H1 (cell line): Measurements from ENCODE around the gene SETD1B. TPM values are rescaled to one million over a fixed set of nuclear protein-coding genes. Genes with fewer than 3 reads are reported as not detected.

ENCODE experiments used
- CTCF ChIA-PET: fragments of 300-600 bp; sonication (Branson Sonifier 250); formaldehyde crosslinking; loops from one replicate; lab custom pipeline; 2021; ENCODE audit not compliant: partially characterized antibody; lab: Charles Lee
- POLR2A ChIA-PET: fragments of 300-600 bp; sonication (Branson Sonifier 250); formaldehyde crosslinking; loops from one replicate; lab custom pipeline; 2021; ENCODE audit warnings: inconsistent platforms; ENCODE audit not compliant: partially characterized antibody; lab: Charles Lee
- DNase-seq, 2 experiments: peaks; one replicate each; pipeline versions ENCODE4 v3.0.0 to v3.0.0-alpha.2; 2010 to 2022; ENCODE audit warnings: low spot score in 2 of 2, low read depth in 1 of 2, mixed read lengths in 1 of 2
- FAIRE-seq: peaks from 2 replicates; lab custom pipeline; 2011; peaks lifted over from hg19 to GRCh38; lab: Jason Lieb, UNC
- H2AFZ ChIP-seq: 2 replicates; pipeline ENCODE4 v1.8.1; 2012; ENCODE audit warnings: low read length, inconsistent platforms
- H2AK5ac ChIP-seq: 2 replicates; pipeline ENCODE4 v1.6.1; 2013; ENCODE audit warnings: low read depth, low read length
- H2BK120ac ChIP-seq: replicated peaks from 2 replicates; pipeline ENCODE3; 2013; ENCODE audit warnings: low read depth, low read length, inconsistent platforms
- H2BK12ac ChIP-seq: 2 replicates; pipeline ENCODE4 v1.6.1; 2013; ENCODE audit warnings: low read depth, low read length
- H2BK15ac ChIP-seq: 2 replicates; pipeline ENCODE4 v1.6.1; 2013; ENCODE audit warnings: low read length
- H2BK20ac ChIP-seq: 2 replicates; pipeline ENCODE4 v1.6.1; 2013; ENCODE audit warnings: low read length
- H2BK5ac ChIP-seq: 2 replicates; pipeline ENCODE4 v1.6.1; 2013; ENCODE audit warnings: low read depth, low read length
- H3K14ac ChIP-seq: 2 replicates; pipeline ENCODE4 v1.6.1; 2013; ENCODE audit warnings: inconsistent platforms; ENCODE audit not compliant: insufficient read length
- H3K18ac ChIP-seq: 2 replicates; pipeline ENCODE4 v1.6.1; 2013; ENCODE audit warnings: low read length; ENCODE audit errors: extremely low read depth
- H3K23ac ChIP-seq: 2 replicates; pipeline ENCODE4 v1.6.1; 2013; ENCODE audit warnings: inconsistent platforms; ENCODE audit not compliant: insufficient read length
- H3K23me2 ChIP-seq: 2 replicates; pipeline ENCODE4 v1.6.1; 2013; ENCODE audit warnings: low read depth, low read length
- H3K27ac ChIP-seq: 2 replicates; pipeline ENCODE4 v1.6.1; 2011; ENCODE audit warnings: low read depth, low read length, inconsistent platforms
- H3K27me3 ChIP-seq, 4 experiments: replicated peaks in 1 of 4; 1 replicate in 1 of 4; 2 replicates in 3 of 4; pipeline versions ENCODE4 v1.6.1 to v1.8.1; 2011 to 2013; ENCODE audit warnings: low read length in 3 of 4, mild to moderate bottlenecking in 3 of 4, inconsistent platforms in 2 of 4, mixed read lengths in 2 of 4, moderate library complexity in 1 of 4; ENCODE audit not compliant: control insufficient read depth in 3 of 4, insufficient read depth in 3 of 4; ENCODE audit errors: extremely low read depth in 1 of 4
- H3K36me3 ChIP-seq, 4 experiments: 2 replicates each; pipeline versions ENCODE4 v1.6.1 to v1.8.1; 2011 to 2013; ENCODE audit warnings: mild to moderate bottlenecking in 4 of 4, low read length in 3 of 4, moderate library complexity in 2 of 4, control low read depth in 1 of 4, inconsistent platforms in 1 of 4; ENCODE audit not compliant: insufficient read depth in 4 of 4, control insufficient read depth in 2 of 4
- H3K4ac ChIP-seq: replicated peaks from 2 replicates; pipeline ENCODE3; 2013; ENCODE audit warnings: low read length, low read depth, mixed read lengths, inconsistent platforms; ENCODE audit not compliant: insufficient read length
- H3K4me1 ChIP-seq, 4 experiments: replicated peaks in 1 of 4; 1 replicate in 1 of 4; 2 replicates in 3 of 4; pipeline versions ENCODE4 v1.6.1 to v1.8.1; 2011 to 2013; ENCODE audit warnings: low read length in 3 of 4, inconsistent platforms in 2 of 4, mixed read lengths in 1 of 4; ENCODE audit not compliant: insufficient read depth in 4 of 4, control insufficient read depth in 3 of 4
- H3K4me2 ChIP-seq, 2 experiments: 2 replicates each; pipeline versions ENCODE4 v1.6.1 to v1.8.1; 2011 to 2013; ENCODE audit warnings: low read depth in 2 of 2, low read length in 2 of 2, control low read depth in 1 of 2, inconsistent platforms in 1 of 2, mild to moderate bottlenecking in 1 of 2; ENCODE audit not compliant: insufficient read depth in 1 of 2
- H3K4me3 ChIP-seq, 4 experiments: fragments of 200-600, 300-600 bp in 1 of 4; sonication (generic), shearing (Covaris generic), sonication (Bioruptor Twin) in 1 of 4; 2 replicates each; pipeline versions ENCODE4 v1.5.1 to v1.8.1; 2011 to 2016; ENCODE audit warnings: low read length in 4 of 4, low read depth in 3 of 4, control low read depth in 2 of 4, inconsistent platforms in 2 of 4, mild to moderate bottlenecking in 2 of 4, mixed read lengths in 1 of 4, moderate library complexity in 1 of 4; ENCODE audit not compliant: insufficient read depth in 2 of 4; ENCODE audit errors: extremely low read depth in 1 of 4
- H3K56ac ChIP-seq: replicated peaks from 2 replicates; pipeline ENCODE3; 2013; ENCODE audit warnings: low read depth, mild to moderate bottlenecking, mixed read lengths, low read length, inconsistent platforms; ENCODE audit not compliant: insufficient read length
- H3K79me1 ChIP-seq: 2 replicates; pipeline ENCODE4 v1.6.1; 2013; ENCODE audit warnings: low read depth, low read length, control low read depth
- H3K79me2 ChIP-seq, 2 experiments: 2 replicates each; pipeline versions ENCODE4 v1.6.1 to v1.8.1; 2012 to 2013; ENCODE audit warnings: low read length in 2 of 2, mild to moderate bottlenecking in 2 of 2, inconsistent platforms in 1 of 2; ENCODE audit not compliant: insufficient read depth in 2 of 2, control insufficient read depth in 1 of 2
- H3K9ac ChIP-seq, 4 experiments: replicated peaks in 1 of 4; 1 replicate in 1 of 4; 2 replicates in 3 of 4; pipeline versions ENCODE4 v1.6.1 to v1.8.1; 2011 to 2013; ENCODE audit warnings: low read depth in 3 of 4, low read length in 3 of 4, control low read depth in 2 of 4, mild to moderate bottlenecking in 2 of 4, moderate library complexity in 2 of 4, inconsistent platforms in 1 of 4; ENCODE audit errors: extremely low read depth in 1 of 4
- H3K9me3 ChIP-seq, 2 experiments: 2 replicates each; pipeline versions ENCODE4 v1.6.1 to v1.8.1; 2012 to 2013; ENCODE audit warnings: mild to moderate bottlenecking in 2 of 2, moderate library complexity in 2 of 2, control low read depth in 1 of 2, inconsistent platforms in 1 of 2, low read depth in 1 of 2, low read length in 1 of 2, mixed read lengths in 1 of 2; ENCODE audit not compliant: insufficient read depth in 2 of 2
- H4K20me1 ChIP-seq, 2 experiments: replicated peaks in 1 of 2; 2 replicates each; pipeline versions ENCODE3 to v1.8.1; 2011 to 2013; ENCODE audit warnings: inconsistent platforms in 2 of 2, low read length in 2 of 2, mild to moderate bottlenecking in 1 of 2; ENCODE audit not compliant: insufficient read depth in 2 of 2, control insufficient read depth in 1 of 2
- H4K5ac ChIP-seq: 2 replicates; pipeline ENCODE4 v1.6.1; 2013; ENCODE audit warnings: low read length, low read depth, mixed read lengths, inconsistent platforms; ENCODE audit not compliant: insufficient read length
- H4K8ac ChIP-seq: 2 replicates; pipeline ENCODE4 v1.8.0; 2013; ENCODE audit warnings: mild to moderate bottlenecking, moderate library complexity, low read length, inconsistent platforms; ENCODE audit not compliant: insufficient read depth; ENCODE audit errors: extremely low read depth
- H4K91ac ChIP-seq: replicated peaks from 2 replicates; pipeline ENCODE3; 2013; ENCODE audit warnings: low read length, mixed read lengths, inconsistent platforms; ENCODE audit not compliant: insufficient read length
- FOSL1 ChIP-seq: IDR thresholded peaks from 2 replicates; pipeline ENCODE4 v1.6.1; 2011; ENCODE audit warnings: mild to moderate bottlenecking, low read depth, low read length, moderate library complexity; ENCODE audit not compliant: insufficient read depth
- ZNF274 ChIP-seq: IDR thresholded peaks from 2 replicates; pipeline ENCODE4 v1.7.0; 2012; ENCODE audit warnings: low read length, borderline replicate concordance; ENCODE audit errors: extremely low read depth
- WGBS, 2 experiments: shearing (Covaris generic) in 1 of 2; methylation state at CpG; one replicate each; pipeline versions ENCODE4 v1.1.6 to v1.1.7; 2013 to 2015; ENCODE audit warnings: low lambda C conversion rate in 2 of 2, mixed read lengths in 2 of 2, inconsistent platforms in 1 of 2, low coverage in 1 of 2, missing lambda C conversion rate in 1 of 2; ENCODE audit not compliant: insufficient replicate concordance in 2 of 2, insufficient coverage in 1 of 2, insufficient read length in 1 of 2; ENCODE audit errors: extremely low coverage in 1 of 2, missing lambda C conversion rate in 1 of 2; 5-methylcytosine and 5-hydroxymethylcytosine counted together
- polyA plus RNA-seq, 7 experiments: library from polyadenylated mRNA; depleted of rRNA in 3 of 7; stranded (reverse) in 5 of 7; unstranded in 2 of 7; fragments of >200 nt in 5 of 7; fragments of 200-250 nt in 2 of 7; gene quantifications; 1 replicate in 5 of 7; 2 replicates in 1 of 7; 4 replicates in 1 of 7; pipeline versions ENCODE4 v1.2.1 to v1.2.3, GENCODE V29; 2011 to 2013; ENCODE audit warnings: missing spikeins in 2 of 7, mixed read lengths in 2 of 7
- total RNA-seq: library from RNA; stranded (reverse); fragmentation: NEBNext Ultra II Directional; extraction: Animal tissue kit (Norgen Biotek cat#: 25700); gene quantifications from 2 replicates; pipeline ENCODE4 v1.2.1, GENCODE V29; 2021

Gene SETD1B
- total and polyA plus RNA-seq, 2 of the 8 experiments (the other 6 are each of a cell fraction or from before 2014, with no cell fraction given), result 1.3 to 17.7 TPM

- WGBS, 2 experiments, result 96% methylated on average over 5 of the region's 5 CpGs; no CpG with 5 or more reads in 1 of the 2 experiments
Observed at GRCh38 chr12:121838126-121838525, 34.3 kb downstream of the SETD1B start.

More at GRCh38 chr12:121838126-121838525, 34.3 kb downstream of the SETD1B start:
- TF ChIP-seq FOSL1, result 0 out of 2 replicates have a peak, but pooled peaks have one; percentile 48
- TF ChIP-seq ZNF274, result no peak
- ChIA-PET CTCF (interaction anchor here (0.6 to 11.1 kb wide), 15 partner anchors 11 to 309 kb away, joined by 3 to 111 read pairs (median 5); partner anchors contain the start of genes HPD and RHOF), POLR2A (interaction anchor here (0.8 to 6.2 kb wide), 11 partner anchors 10 to 80 kb away, joined by 3 to 51 read pairs (median 6); partner anchors contain the start of genes CFAP251, HPD, RHOF and SETD1B)
- FAIRE-seq (no peak), DNase-seq (no peak)
- H3K23ac ChIP-seq, result no peak overlapping the region
- H3K9me3 ChIP-seq, result no peaks in the 10 kb centered on the region
- H3K27me3 ChIP-seq, result no peaks in the 10 kb centered on the region
- no peaks in the 10 kb centered on the region; a peak in 2 of 7 replicates for H3K4me1 ChIP-seq
- no peak overlapping the region for H2BK120ac ChIP-seq
- H3K79me1 ChIP-seq, result no peaks in the 10 kb centered on the region
- no peak overlapping the region for H2AFZ ChIP-seq
- no peak overlapping the region; the same call in 1 of the 2 replicates for H3K18ac ChIP-seq
- H4K91ac ChIP-seq, result no peak overlapping the region
- H3K23me2 ChIP-seq, result peaks cover 5% of the 10 kb centered on the region
- H3K14ac ChIP-seq, result no peak overlapping the region
- no peak overlapping the region; a peak in 1 of 4 replicates for H3K4me2 ChIP-seq
- no peak overlapping the region for H2BK20ac ChIP-seq
- H4K20me1 ChIP-seq, result no peaks in the 10 kb centered on the region
- H3K36me3 ChIP-seq, result no peaks in the 10 kb centered on the region
- no peak overlapping the region for H3K4ac ChIP-seq
- no peaks in the 10 kb centered on the region for H3K79me2 ChIP-seq
- peak overlapping the region; percentile 88; the same call in 1 of the 2 replicates for H2BK15ac ChIP-seq
- no peak overlapping the region for H4K5ac ChIP-seq
- H4K8ac ChIP-seq, result no peak overlapping the region
- H2BK12ac ChIP-seq, result no peak overlapping the region
- no peak overlapping the region for H3K27ac ChIP-seq
- H3K9ac ChIP-seq, result no peak overlapping the region
- no peak overlapping the region for H3K4me3 ChIP-seq
- H2AK5ac ChIP-seq, result no peak overlapping the region
- no peak overlapping the region for H3K56ac ChIP-seq
- no peak overlapping the region for H2BK5ac ChIP-seq
